A673 (cell line): Measurements from ENCODE around the gene CHST4.

Experiments
- EZH2 ChIP-seq: fragments of 200-600 bp; sonication (generic); IDR thresholded peaks from 2 replicates; pipeline ENCODE4 v1.6.1; 2017; ENCODE audit warnings: borderline replicate concordance, low read depth, mild to moderate bottlenecking, mixed read lengths, antibody characterized with exemption, low read length; ENCODE audit not compliant: poor library complexity, severe bottlenecking
- TF ChIP-seq, protein P1 (sequence below): fragments of 300-800, 200-600 bp; sonication (generic); conservative IDR thresholded peaks from 2 replicates; pipeline ENCODE4 v1.5.1; 2017; ENCODE audit warnings: low read depth, mild to moderate bottlenecking, antibody characterized with exemption, low read length, moderate library complexity, mixed read lengths

GRCh38 chr16:71537643-71538042 lies 11.4 kb downstream of the CHST4 start:
- TF ChIP-seq, protein P1, sequence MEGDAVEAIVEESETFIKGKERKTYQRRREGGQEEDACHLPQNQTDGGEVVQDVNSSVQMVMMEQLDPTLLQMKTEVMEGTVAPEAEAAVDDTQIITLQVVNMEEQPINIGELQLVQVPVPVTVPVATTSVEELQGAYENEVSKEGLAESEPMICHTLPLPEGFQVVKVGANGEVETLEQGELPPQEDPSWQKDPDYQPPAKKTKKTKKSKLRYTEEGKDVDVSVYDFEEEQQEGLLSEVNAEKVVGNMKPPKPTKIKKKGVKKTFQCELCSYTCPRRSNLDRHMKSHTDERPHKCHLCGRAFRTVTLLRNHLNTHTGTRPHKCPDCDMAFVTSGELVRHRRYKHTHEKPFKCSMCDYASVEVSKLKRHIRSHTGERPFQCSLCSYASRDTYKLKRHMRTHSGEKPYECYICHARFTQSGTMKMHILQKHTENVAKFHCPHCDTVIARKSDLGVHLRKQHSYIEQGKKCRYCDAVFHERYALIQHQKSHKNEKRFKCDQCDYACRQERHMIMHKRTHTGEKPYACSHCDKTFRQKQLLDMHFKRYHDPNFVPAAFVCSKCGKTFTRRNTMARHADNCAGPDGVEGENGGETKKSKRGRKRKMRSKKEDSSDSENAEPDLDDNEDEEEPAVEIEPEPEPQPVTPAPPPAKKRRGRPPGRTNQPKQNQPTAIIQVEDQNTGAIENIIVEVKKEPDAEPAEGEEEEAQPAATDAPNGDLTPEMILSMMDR, result peak; percentile 71
- no peak for TF ChIP-seq EZH2
